GM12873 (cell line): ENCODE results near the gene MAST4.

Experiments used
- CTCF ChIP-seq: IDR thresholded peaks from 2 replicates; pipeline ENCODE4 v1.5.1; 2012; ENCODE audit warnings: low read depth, mild to moderate bottlenecking, moderate library complexity, low read length, control low read depth; ENCODE audit not compliant: insufficient read depth; ENCODE audit errors: missing control alignments

Gene MAST4

GRCh38 chr5:66671305-66671704, 75.1 kb downstream of the MAST4 start:
- TF ChIP-seq CTCF, result no peak

- no peak for TF ChIP-seq CTCF
Observed at GRCh38 chr5:66674802-66675201, 78.6 kb downstream of the MAST4 start.

- TF ChIP-seq CTCF, result no peak
Observed at GRCh38 chr5:66675406-66675805, 79.2 kb downstream of the MAST4 start.

- TF ChIP-seq CTCF, result no peak
Observed at GRCh38 chr5:66680221-66680620, 84.0 kb downstream of the MAST4 start.

- TF ChIP-seq CTCF, result peak; percentile 43
Observed at GRCh38 chr5:66680804-66681203, 84.6 kb downstream of the MAST4 start.

GRCh38 chr5:66684663-66685062, 88.5 kb downstream of the MAST4 start:
- TF ChIP-seq CTCF, result no peak

- no peak for TF ChIP-seq CTCF
Observed at GRCh38 chr5:66689522-66690220, 93.5 kb downstream of the MAST4 start.

GRCh38 chr5:66694036-66694435, 97.8 kb downstream of the MAST4 start:
- TF ChIP-seq CTCF, result no peak
